Astrocyte of the hippocampus (primary cell): ENCODE measurements around the gene XPA.
A peak's percentile ranks its signal among the peaks of the same experiment; 100 is the strongest.
"Not testable (repeated sequence)": the region's sequence is repeated elsewhere in the genome, so short reads cannot be mapped to it uniquely, and the experiment has no call there.

Experiments used
- DNase-seq: peaks from one replicate; pipeline ENCODE4 v3.0.0; 2011; ENCODE audit warnings: low read depth, low spot score

Gene XPA

DNA sequence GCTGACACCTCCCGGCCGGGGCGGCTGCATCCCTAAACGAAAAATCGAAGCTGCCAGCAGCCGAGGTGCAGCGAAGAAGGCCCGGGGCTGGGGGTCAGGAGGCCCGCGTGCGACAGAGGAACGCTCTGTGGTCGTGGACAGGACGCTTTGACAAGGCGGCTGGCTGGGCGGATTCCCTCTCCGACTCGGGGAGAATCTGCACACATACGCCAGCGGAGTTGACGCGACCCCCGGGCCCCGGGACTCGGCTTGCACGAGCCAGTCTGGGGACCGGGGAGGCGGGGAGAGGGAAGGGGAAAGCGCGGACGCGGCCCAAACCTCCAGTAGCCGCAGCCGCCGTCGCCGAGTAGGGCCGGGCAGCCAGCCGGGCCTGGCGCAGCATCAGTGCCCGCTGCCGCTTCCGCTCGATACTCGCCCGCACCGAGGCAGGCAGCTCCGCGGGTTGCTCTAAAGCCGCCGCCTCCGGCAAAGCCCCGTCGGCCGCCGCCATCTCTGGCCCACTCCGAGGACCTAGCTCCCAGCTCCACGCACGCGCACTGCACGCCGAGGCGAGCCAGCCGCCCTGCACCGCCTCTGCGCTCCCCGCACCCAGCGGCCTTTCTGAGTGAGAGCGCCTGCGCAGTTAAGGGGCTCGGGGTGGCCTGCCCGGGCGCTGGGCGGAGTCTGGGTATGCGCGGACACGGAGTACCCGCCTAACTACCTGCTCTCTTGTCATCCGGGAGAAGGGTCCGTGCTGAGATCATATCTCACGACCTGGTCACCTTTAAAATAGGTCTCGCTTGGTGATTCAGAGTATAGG is at the start of gene XPA:
XPA (minus strand) TSS at position 538 of the 799 bp plus-strand sequence; CDS start at position 490, 48 bp downstream.
- peak; percentile 99 for DNase-seq

DNA sequence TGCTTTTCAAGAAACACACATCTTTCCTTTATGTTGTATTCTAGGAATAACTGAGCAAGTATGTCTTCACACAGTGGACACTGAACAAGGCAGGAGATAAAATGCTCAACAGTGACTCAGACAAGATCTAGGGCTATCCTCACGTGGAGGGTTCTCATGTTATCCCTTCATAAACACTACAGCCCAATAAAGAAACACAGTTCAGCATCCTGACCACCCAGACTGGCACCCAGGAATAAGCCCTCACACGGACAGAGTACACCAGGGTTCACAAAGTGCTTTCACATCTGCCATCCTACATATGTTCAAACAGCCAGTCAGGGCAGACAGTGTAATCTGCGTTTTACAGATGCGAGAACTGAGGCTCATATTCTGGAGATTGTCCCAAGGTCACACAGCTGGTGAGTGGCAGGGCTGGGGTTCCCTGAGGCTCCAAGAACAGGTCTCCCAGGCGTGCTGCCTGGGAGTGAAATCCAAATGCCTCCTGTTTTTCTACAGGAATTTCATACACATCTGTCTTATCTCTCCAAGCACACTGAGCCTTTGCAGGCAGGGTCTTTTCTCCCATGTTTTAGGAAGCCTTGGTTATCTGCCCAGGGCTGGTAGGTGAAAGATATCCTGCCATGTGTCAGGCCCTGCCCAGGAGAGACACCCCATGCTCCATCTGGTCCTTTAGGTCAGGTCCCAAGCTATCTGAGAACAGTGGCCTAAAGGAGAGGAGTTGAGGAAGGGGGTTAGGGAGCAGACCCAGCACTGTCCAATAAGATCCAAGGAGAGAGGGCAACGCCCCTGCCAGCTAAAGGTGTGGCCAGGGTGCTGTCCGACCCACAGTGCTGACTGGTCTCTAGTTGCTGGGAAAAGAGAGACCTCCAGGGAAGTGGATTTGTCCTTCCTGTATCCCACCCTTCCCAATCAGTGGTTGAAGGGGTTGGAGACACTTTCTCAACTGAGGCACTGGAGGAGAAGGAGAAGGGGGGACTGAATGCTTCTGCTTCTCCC is 47.9 kb upstream of the XPA start:
- peak; percentile 21 for DNase-seq

DNA sequence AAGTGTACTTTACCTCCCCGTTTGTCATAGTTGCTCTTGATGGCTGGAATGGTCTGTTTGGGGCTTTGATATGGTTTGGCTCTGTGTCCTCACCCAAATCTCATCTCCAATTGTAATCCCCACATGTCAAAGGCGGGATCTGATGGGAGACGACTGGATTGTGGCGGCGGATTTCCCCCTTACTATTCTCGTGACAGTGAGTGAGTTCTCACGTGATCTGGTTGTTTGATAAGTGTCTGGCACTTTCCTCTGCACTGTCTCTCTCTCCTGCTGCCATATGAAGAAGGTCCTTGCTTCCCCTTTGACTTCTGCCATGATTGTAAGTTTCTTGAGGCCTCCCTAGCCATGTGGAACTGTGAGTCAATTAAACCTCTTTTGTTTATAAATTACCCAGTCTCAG is 46.9 kb upstream of the XPA start:
- DNase-seq = not testable (repeated sequence)

DNA sequence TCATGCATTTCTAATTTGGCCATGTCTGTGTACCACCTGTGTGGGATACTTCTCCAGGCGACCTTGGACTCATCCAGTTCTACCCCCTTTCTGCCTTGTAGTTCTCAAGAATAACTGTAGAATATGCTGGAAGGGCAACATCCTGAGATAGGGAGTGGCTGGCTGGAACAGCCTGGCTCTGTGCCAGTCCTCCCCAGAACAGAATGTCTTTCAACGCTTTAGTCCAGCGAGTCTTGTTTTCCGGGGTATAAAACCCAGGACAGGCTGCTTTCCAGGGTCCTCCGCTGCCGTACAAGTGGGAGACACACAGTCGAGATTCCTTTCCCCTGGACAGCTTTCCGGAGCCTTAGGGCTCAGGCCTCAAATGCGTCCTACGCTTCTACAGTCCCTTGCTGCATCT is 45.4 kb upstream of the XPA start:
- no peak for DNase-seq

DNA sequence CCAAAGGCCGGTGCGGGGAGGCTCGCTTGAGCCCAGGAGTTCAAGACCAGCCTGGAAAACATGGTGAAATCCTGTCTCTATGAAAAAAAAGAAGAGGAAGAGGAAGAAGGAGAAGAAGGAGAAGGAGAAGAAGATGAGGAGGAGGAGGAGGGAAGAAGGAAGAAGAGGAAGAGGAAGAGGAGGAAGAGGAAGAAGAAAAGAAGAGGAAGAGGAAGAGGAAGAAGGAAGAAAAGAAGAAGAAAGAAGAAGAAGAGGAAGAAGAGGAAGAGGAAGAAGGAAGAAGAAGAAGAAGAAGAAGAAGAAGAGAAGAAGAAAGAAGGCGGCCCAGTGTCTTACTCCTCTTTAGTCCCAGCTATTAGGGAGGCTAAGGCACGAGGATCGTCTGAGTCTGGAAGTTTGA is 44.8 kb upstream of the XPA start:
- DNase-seq = no peak

DNA sequence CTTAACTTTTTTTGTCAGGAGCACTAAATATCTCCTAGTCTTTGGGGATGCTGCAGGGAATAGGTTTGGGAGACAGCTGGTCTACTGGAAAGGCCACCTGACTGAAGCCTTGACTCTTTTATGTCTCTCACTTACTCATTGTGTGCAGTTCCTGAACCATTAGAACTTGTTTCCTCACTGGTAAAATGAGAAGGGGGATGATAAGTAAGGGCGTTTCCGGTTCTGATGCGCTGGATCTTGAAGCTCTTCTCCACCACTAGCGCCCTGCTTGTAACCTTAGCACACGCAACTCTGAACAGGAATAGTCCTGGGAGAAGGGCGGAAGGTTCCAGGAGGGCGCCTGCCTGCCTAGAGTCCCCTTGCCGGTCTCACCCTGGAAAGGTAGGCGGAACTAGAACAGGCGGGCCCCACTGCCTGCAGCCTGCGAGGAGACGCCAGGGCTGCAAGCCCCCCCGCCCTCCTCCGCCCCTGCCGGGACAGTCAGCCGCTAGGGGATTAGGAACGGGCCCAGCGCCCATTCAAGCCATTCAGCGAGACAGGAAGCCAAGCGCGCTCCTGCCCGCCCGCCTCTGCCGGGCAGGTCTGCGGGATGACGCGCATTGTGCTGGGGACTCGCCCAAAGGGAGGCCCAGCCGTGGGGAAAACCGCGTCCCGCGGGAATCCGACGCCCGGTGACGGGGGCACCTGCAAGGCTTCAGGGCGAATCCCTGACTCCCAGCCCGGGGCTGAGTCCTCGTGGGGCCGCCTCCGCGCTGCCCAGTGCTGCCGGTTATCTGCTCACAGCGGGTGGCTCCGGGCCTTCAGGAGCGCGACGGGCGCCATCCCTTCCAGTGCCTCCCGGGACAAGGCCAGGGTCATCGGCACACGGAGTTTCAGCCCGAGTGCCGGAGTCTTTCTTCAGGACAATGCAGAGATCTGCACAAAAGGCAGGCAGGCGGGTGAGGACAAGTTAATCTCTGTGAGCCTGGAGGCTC is 44.0 kb upstream of the XPA start:
- peak; percentile 89 for DNase-seq

DNA sequence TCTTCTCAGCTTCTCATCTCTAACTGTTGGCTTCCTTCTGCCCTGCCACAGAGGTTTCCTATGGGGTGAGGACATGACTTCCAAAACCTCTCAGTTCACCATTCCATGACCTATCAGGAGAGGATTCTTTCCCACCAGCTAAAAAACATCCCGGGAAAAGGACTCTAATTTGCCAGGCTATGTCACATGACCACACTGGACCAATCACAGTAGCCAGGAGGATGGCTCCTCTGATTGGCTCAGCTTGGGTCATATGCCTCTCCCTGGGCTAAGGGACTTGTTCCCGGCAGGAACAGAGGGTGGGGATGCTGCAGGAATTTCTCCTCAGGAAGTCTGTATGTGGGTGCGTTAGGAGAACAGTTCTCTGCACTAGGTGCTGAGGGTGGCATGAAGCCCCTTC is 40.3 kb upstream of the XPA start:
- no peak for DNase-seq

DNA sequence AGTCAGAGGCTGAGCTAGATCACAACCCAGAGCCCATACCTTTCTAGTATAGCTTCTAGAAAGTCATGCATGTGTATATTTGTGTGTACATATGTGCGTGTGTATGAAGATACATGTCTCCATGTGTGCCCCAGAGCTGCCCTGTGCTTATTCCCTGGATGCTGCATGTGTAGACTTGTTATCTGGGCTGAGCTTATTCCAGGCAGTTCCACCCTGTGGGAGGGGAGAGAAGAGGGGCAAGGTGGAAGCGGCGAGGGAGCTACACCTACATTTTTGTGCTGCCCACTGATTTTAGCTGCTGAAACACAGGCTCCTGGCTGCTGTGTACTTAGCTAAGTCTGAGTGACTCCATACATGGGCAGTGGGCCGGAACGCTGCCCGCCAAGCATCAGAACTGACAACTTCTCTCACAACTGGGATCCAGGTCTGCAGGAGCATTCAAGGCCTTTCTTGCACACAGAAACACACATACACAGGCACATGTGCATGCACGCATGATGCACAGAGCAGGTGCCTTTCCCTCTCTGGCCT is 38.0 kb upstream of the XPA start:
- no peak for DNase-seq

DNA sequence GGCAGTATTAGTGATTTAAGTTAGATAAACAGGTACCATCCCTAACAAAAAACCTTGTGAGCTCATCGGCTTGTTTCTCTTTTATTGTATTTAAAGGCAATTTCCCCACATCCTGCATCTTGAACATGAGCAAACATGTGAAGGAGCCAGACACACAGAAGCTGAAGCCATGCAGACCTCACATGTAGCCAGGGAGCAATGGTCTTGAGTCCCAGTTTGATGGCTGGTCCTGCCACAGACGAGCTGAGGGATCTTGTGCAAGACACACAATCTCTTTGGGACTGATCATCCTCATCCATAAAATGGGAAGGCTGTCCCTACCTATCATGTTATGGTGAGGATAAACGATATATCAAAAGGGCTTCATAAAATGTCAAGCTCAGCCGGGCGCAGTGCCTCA is 29.6 kb upstream of the XPA start:
- no peak for DNase-seq

DNA sequence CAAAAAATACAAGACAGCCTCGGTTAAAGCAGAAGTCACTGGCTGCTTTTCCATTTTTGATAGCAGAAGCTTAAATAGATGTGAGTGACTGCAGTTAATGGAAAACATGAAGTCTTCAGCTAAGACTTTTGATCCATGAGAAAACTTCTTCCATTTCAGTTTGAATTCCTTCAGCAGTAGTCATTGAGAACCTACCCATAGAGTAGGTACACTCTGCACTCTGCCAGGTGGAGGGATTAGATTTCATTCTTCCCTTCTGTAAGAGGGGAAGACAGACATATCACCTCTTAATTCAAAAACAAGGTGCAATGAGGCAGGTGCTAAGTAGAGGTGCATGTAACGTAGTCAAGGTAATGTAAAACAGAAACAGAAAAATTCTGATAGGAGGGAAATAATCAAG is 26.7 kb upstream of the XPA start:
- no peak for DNase-seq

DNA sequence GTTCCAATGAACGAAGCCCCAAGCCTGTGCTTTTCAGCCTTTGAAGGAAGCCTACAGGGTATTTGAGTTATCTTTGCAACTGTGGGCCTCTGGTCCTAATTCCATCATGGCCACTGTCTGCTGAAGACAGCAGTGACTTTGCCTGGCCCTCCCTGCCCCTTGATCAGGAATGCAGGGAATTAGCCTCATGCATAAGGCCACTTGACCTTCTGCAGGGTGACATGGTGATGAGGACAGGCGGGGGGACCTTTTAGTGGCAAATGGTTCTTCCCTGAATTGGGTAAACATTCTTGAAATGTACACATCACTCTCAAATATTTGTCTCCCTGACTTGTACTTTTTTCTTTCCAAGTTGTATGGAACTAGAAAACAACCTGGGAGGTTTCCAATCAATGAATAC is 25.2 kb upstream of the XPA start:
- no peak for DNase-seq

DNA sequence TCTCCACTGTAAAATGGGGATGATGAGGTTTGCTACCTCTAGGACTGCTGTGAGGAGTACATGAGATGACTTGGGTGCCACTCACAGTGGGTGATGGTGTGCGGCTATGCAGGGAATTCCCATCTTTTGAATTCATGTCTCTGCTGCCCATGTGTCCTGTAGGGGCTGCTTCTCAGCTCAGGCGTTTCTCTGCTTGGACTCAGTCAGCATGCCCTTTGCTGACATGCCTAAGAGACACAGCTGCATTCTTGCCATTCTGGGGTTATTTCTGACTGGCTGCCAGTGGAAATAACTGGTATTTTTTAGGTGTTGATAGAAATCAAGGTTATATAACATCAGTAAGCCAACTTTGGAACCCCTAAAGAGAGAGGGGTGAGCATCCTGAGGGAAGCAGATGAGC is 24.3 kb upstream of the XPA start:
- DNase-seq = peak; percentile 60

DNA sequence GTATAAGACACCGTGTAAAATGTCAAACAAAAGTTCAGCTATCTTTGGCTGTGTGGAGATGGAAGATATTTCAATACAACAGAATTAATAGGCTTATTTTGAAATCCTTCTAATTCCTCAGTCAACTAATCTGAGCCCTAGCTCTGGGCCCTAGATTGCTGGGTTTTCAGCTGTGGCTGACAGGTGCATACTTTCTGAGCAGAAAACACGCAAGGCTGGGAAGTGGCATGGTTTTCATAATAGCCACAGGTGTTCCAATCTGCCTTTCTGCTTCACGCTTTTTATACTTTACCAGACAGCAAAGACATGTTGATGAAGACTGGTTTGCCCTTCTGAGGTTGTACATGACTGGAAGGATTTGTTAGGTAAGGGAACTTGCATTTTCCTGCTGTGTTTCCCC is 20.7 kb upstream of the XPA start:
- DNase-seq = no peak

DNA sequence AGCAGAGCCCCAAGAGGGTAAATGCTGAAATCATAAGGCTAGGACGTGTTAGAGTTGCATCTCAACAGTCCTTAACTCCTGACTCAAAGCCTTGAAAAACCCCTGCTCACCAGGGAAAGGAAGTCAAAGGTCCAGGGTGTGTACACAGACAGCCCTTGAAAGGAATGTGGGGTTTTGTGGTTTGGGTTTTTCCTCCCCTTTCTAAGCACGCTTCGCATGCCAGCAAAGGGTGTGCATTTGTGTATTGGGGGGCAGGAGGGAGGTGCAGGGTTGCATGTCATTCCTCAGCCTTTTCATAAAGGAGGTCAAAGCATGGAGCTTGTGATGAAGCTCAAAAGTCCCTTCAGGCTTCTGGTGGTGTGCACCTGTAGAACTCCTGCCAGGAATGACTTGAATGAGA is 17.3 kb upstream of the XPA start:
- peak; percentile 64 for DNase-seq

DNA sequence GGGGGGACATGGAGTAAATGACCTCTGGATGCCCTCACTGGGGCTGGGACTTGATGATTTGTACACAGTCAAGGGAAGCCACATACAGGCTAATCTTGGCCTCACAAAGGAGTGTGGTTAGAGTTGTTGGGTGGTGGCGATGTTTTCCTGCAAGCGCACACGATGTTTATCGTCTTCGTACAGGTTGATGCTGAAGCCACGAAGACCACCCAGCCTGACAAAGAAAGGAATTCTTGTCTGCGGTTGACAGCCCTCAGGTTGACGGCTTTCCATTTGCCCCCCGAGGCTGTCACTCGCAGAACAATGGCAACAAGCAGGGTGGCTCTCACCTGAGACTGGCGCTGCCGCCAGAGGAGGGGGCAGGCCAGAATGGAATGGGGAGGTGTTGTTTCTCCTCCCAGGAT is 14.1 kb upstream of the XPA start:
- peak; percentile 15 for DNase-seq

DNA sequence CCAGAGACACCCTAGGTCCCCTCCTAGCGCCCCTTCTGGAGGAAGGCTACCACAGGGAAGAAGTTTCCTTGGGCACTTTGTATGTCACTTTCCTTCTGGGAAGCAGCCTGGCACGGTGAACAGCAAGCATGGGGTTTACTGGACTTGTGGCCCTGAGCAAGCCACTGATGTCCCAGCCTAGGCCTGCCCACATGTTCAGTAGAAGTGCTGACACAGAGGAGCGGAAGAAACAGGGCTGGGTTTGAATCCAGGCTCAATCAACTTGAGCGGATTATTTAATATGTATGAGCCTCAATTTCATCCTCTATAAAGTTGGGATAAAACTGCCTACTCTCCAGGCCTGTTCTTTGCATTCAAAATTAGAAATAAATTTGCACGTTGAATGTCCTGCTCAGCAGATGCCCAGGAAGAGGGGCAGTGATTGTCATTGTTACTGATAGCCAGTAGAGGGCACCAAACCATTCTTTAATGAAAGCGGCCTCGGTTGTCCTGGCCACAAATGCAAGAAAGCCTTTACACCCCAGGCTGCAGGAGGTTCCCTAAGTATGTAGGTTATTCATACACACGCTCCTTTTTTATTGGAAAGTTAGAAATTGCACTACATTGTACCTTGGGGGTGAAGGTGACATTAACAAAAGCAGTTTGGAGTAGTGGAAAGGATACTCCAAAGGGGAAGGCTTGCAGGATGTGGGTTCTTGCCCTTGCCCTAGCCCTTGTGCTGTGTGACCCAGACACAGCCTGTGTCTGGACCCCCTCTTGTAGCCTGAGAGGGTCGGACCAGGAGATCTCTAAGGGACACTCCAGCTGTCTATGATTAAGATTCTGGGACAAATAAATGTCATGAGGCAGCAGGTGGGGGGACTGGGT is 13.4 kb upstream of the XPA start:
- peak; percentile 84 for DNase-seq

DNA sequence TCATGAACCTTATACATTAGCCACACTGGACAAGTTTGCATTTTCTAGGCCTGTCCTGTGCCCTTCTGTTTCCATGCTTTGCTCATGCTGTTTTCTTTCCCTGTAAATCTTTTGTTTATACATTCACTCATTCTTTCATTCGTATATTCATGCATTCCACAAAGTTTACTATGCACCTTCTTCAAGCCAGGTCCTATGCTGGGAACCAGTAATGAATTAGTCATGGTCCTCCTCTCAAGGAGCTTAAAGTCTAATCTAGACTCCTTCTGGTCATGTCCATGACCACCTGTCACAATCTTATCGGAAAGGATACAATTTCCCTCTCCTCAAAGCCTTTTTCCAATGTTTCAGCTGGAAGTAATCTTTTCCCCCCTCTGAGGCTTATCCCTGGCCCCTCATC is 9.1 kb upstream of the XPA start:
- no peak for DNase-seq

DNA sequence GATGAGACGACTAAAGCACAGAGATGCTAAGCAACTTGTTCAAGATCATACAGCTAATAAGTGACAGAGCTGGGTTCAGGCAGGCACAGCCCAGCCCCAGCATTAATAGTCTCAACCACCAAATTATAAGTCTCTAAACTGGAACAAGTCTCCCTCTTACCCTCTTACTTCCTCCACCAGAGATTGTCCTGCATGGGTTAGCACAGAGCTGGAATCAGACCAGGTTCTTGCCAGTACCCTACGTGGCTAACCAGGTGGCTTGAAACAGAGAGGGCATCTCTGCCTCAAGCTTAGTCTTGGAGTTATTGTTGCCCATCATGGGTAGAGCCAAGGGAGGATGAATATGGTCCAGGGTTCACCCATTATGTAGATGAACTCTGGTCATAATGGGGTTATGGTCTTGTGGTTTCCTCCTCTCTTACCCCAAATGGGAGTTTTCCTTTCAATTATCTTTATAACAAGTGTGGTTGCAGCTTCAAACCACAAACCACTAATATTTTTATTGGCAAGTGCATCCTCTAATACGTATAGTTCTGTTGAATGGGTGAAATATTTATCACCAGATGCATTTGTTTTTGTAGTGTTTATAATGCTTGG is 8.3 kb upstream of the XPA start:
- DNase-seq = peak; percentile 68

DNA sequence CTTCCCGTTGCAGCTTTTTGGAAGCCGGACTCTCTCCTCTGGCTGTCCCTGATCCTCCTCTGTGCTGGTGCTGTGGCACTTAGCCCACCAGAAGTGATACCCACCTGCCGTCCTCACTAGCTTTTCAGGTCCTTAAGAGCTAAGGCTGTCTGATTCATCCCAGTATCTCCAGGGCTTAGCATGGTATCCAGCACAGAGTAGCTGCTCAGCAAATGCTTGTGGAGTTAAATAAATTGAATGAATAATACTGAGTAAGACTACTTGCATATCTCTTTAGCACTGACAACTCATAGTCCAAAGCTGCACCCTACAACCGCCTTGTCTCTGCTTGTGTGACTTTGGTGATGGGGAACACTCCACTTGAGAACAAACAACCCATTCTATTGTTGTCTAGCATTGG is 7.7 kb upstream of the XPA start:
- DNase-seq = no peak

DNA sequence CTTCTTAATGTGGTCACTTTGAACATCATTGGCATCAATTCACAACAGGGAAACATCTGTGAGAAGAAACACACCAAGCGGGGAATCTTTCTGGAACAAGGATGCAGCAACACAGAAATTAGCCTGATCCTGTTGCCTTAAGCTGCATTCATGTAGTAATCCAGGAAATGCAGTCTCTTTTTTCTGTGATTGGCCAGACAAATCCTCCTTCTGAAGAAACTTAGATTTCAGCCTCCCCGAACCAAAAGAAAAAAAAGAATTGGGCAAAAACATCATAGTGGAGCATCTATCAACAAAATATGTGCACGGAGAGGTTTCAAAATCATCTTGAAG is 7.2 kb upstream of the XPA start:
- DNase-seq = no peak
